Measurements from ENCODE around the gene OR51A7. TPM values are rescaled to one million over a fixed set of nuclear protein-coding genes. Genes with fewer than 3 reads are reported as not detected.

The OR51A7 gene
- total RNA-seq, 4 donors from 2014 or later = not detected

DNA sequence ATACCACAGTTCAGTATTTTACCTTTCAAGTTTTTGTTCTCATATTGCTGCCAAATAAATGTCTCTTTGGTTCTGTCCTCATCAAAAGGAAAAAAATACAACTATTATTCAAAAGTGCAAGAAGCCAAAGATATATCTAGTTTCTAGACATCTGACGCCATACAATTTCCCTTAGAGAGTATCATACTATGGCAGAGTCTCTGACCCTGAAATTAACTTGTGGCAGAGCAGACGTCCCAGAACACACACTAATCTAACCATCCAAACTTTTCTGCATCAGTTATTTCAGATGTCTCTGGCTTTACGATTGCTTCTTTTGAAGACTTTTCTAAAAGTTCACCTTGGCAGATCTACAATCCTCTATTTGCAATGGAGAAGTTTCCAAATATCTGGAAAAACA is 19.2 kb upstream of the OR51A7 start:
- TF ChIP-seq CTCF (IDR thresholded peaks at IDR 0.05; ENCODE audit: low read depth) = no peak

DNA sequence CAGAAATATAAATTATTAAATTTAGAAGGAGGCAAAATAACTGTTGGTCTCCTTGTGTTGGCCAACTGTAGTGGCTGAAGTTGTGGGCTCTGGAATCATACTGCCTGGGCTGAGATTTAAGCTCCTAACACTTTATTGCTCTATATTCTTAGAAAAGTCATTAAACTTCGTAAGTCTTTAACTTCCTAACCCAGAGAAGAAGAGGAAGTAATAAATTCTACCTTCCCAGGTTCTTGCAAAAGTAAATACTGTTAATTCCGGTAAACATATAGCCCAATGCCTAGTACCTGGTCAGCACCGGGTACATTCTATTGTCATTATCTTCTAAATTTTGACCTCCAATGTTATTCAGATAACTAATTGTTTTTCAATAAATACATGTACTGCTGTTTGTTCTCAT is 17.4 kb upstream of the OR51A7 start:
- no peak for TF ChIP-seq CTCF (IDR thresholded peaks at IDR 0.05; ENCODE audit: low read depth)

- no peak for TF ChIP-seq CTCF (IDR thresholded peaks at IDR 0.05; ENCODE audit: low read depth)
These were observed 16.0 kb upstream of the OR51A7 start for GRCh38 chr11:4887591-4887990.

DNA sequence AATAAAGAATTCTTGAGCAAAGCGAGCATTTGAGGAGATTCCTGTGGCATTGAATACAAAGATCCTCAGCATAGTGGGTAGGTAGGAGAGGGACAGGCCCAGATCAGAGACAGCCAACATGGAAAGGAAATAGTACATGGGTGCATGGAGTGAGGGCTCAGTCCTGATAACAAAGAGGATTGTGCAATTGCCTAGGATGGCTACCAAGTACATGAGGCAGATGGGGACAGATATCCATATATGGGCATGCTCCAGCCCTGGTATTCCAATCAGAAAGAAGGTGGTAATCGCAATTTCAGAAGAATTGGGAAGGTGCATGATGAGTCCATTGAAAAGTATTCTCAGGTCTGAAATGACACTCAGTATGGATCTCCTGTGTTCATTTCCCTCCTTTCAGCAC is 13.3 kb upstream of the OR51A7 start:
- TF ChIP-seq CTCF (IDR thresholded peaks at IDR 0.05; ENCODE audit: low read depth) = no peak

DNA sequence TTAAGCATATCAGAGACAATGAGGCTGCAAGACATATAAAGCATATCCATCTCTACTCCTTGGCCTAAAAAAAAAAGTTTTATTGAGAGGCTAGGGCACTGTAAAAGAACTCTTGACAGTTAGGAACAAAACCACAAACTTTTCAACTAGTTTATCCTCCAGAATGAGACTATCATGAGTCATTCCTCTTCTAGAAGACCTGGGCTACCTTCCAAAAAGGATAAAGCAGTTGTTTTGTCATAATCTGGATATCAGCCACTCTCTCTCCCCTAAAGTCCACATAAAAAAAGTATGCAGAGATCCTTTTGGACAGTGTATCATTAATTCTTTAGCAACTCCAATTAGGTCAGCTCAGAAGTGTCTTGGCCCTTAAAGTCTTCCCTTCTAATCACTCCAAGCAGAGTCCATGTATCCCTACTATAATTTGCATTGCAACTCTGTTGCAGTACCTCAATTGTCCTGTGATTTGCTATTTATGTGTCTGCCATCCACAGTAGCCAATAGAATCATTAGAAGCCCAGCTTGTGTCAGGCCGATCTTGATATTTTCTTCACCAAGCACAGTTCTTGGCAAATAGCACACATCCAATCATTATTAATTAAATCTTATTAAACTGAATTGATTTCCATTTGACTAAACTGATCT is 11.5 kb upstream of the OR51A7 start:
- TF ChIP-seq CTCF (IDR thresholded peaks at IDR 0.05; ENCODE audit: low read depth) = no peak

DNA sequence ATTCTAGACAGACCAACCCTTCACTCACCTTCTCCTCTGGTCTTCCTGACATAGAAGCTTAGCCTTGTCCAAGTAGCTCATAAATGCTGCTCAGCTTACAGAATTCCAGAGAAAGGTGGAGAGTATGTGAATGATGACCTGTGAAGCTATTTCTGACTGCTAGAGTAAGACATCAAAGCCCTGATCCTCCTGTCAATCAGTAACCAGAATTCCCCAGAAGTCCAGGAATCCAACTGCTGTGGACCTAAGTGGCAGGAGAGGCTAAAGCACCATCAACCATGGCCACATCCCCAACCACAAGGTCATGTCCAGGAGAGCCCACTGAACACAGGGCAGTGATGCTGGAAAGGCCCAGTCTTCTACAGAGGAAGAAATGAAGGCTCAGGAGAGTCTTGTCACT is 13.0 kb downstream of the OR51A7 start:
- TF ChIP-seq CTCF (IDR thresholded peaks at IDR 0.05; ENCODE audit: low read depth) = no peak

- no peak for TF ChIP-seq CTCF (IDR thresholded peaks at IDR 0.05; ENCODE audit: low read depth)
These were observed 15.7 kb downstream of the OR51A7 start, which contains the start of gene OR51G2 for GRCh38 chr11:4919250-4919649. OR51G2 (minus strand) TSS chr11:4919350; CDS start chr11:4915663, 3,687 bp downstream.

Measured in subcutaneous adipose tissue (tissue), 4 donors.